ENCODE measurements around the gene GALNS. TPM values are rescaled to one million over a fixed set of nuclear protein-coding genes. Genes with fewer than 3 reads are reported as not detected.
"Not testable (repeated sequence)": the region's sequence is repeated elsewhere in the genome, so short reads cannot be mapped to it uniquely, and the experiment has no call there.

Gene GALNS
- total RNA-seq, 1 donor from 2014 or later, result 26.1 TPM

- Mint-ChIP-seq H3K27me3 (ENCODE audit: low read depth) (no peaks in the 10 kb centered on the region), H3K27ac (no peak overlapping the region), H3K36me3 (ENCODE audit: low read depth) (no peaks in the 10 kb centered on the region), H3K4me1 (ENCODE audit: low read depth) (no peaks in the 10 kb centered on the region), H3K4me3 (ENCODE audit: low read depth) (no peak overlapping the region), H3K9me3 (no peaks in the 10 kb centered on the region)
- intact Hi-C loops (cut with micrococcal nuclease), result no loop called here
- DNase-seq (ENCODE audit: low spot score), result no peak
Measured at GRCh38 chr16:88896238-88897070, 39.7 kb upstream of the GALNS start.

- Mint-ChIP-seq H3K27ac (no peak overlapping the region), H3K4me1 (ENCODE audit: low read depth) (no peaks in the 10 kb centered on the region)
- intact Hi-C loops (cut with micrococcal nuclease), result no loop called here
Measured at GRCh38 chr16:88895335-88895734, 38.6 kb upstream of the GALNS start.

GRCh38 chr16:88894681-88895300 is 38.0 kb upstream of the GALNS start:
- no peak overlapping the region for H3K27ac Mint-ChIP-seq
- H3K27me3 Mint-ChIP-seq (ENCODE audit: low read depth), result no peaks in the 10 kb centered on the region
- no peaks in the 10 kb centered on the region for H3K4me1 Mint-ChIP-seq (ENCODE audit: low read depth)
- DNase-seq (ENCODE audit: low spot score), result no peak
- H3K9me3 Mint-ChIP-seq, result no peaks in the 10 kb centered on the region
- intact Hi-C loops (cut with micrococcal nuclease), result no loop called here
- no peaks in the 10 kb centered on the region for H3K36me3 Mint-ChIP-seq (ENCODE audit: low read depth)
- H3K4me3 Mint-ChIP-seq (ENCODE audit: low read depth), result no peak overlapping the region

More at GRCh38 chr16:88895335-88895734, 38.6 kb upstream of the GALNS start:
- Mint-ChIP-seq H3K36me3 (ENCODE audit: low read depth) (no peaks in the 10 kb centered on the region), H3K9me3 (no peaks in the 10 kb centered on the region), H3K27me3 (ENCODE audit: low read depth) (no peaks in the 10 kb centered on the region), H3K4me3 (ENCODE audit: low read depth) (no peak overlapping the region)
- DNase-seq (ENCODE audit: low spot score), result no peak

- H3K27me3 Mint-ChIP-seq (ENCODE audit: low read depth); H3K36me3 Mint-ChIP-seq (ENCODE audit: low read depth); DNase-seq (ENCODE audit: low spot score); H3K9me3 Mint-ChIP-seq; H3K4me1 Mint-ChIP-seq (ENCODE audit: low read depth); intact Hi-C loops (cut with micrococcal nuclease); H3K4me3 Mint-ChIP-seq (ENCODE audit: low read depth); H3K27ac Mint-ChIP-seq: not testable (repeated sequence)
Measured at GRCh38 chr16:88894266-88894665, 37.5 kb upstream of the GALNS start.

- Mint-ChIP-seq H3K27ac (no peak overlapping the region), H3K9me3 (no peaks in the 10 kb centered on the region), H3K36me3 (ENCODE audit: low read depth) (no peaks in the 10 kb centered on the region), H3K27me3 (ENCODE audit: low read depth) (no peaks in the 10 kb centered on the region), H3K4me1 (ENCODE audit: low read depth) (no peaks in the 10 kb centered on the region), H3K4me3 (ENCODE audit: low read depth) (no peak overlapping the region)
- intact Hi-C loops (cut with micrococcal nuclease), result no loop called here
- DNase-seq (ENCODE audit: low spot score), result no peak
Measured at GRCh38 chr16:88893127-88893968, 36.6 kb upstream of the GALNS start.

GRCh38 chr16:88892065-88892464 is 35.3 kb upstream of the GALNS start:
- no peaks in the 10 kb centered on the region for H3K27me3 Mint-ChIP-seq (ENCODE audit: low read depth)
- no peaks in the 10 kb centered on the region for H3K9me3 Mint-ChIP-seq
- H3K27ac Mint-ChIP-seq, result no peak overlapping the region
- no peak overlapping the region for H3K4me3 Mint-ChIP-seq (ENCODE audit: low read depth)
- H3K36me3 Mint-ChIP-seq (ENCODE audit: low read depth), result no peaks in the 10 kb centered on the region
- intact Hi-C loops (cut with micrococcal nuclease), result no loop called here
- no peaks in the 10 kb centered on the region for H3K4me1 Mint-ChIP-seq (ENCODE audit: low read depth)
- no peak for DNase-seq (ENCODE audit: low spot score)

GRCh38 chr16:88891083-88891482 is 34.3 kb upstream of the GALNS start:
- no peak overlapping the region for H3K4me3 Mint-ChIP-seq (ENCODE audit: low read depth)
- intact Hi-C loops (cut with micrococcal nuclease), result no loop called here
- no peaks in the 10 kb centered on the region for H3K27me3 Mint-ChIP-seq (ENCODE audit: low read depth)
- H3K4me1 Mint-ChIP-seq (ENCODE audit: low read depth), result no peaks in the 10 kb centered on the region
- H3K27ac Mint-ChIP-seq, result no peak overlapping the region
- no peaks in the 10 kb centered on the region for H3K9me3 Mint-ChIP-seq
- DNase-seq (ENCODE audit: low spot score), result no peak
- no peaks in the 10 kb centered on the region for H3K36me3 Mint-ChIP-seq (ENCODE audit: low read depth)

- H3K4me1 Mint-ChIP-seq (ENCODE audit: low read depth); H3K4me3 Mint-ChIP-seq (ENCODE audit: low read depth); H3K36me3 Mint-ChIP-seq (ENCODE audit: low read depth); H3K9me3 Mint-ChIP-seq; DNase-seq (ENCODE audit: low spot score); H3K27me3 Mint-ChIP-seq (ENCODE audit: low read depth); intact Hi-C loops (cut with micrococcal nuclease); H3K27ac Mint-ChIP-seq: not testable (repeated sequence)
Measured at GRCh38 chr16:88889702-88890352, 33.1 kb upstream of the GALNS start.

GRCh38 chr16:88888461-88889387 is 32.0 kb upstream of the GALNS start:
- Mint-ChIP-seq H3K4me3 (ENCODE audit: low read depth) (no peak overlapping the region), H3K9me3 (no peaks in the 10 kb centered on the region), H3K27ac (no peak overlapping the region), H3K4me1 (ENCODE audit: low read depth) (no peaks in the 10 kb centered on the region), H3K27me3 (ENCODE audit: low read depth) (no peaks in the 10 kb centered on the region), H3K36me3 (ENCODE audit: low read depth) (no peaks in the 10 kb centered on the region)
- intact Hi-C loops (cut with micrococcal nuclease), result no loop called here
- no peak for DNase-seq (ENCODE audit: low spot score)

GRCh38 chr16:88888057-88888456 is 31.3 kb upstream of the GALNS start:
- Mint-ChIP-seq H3K27me3 (ENCODE audit: low read depth) (no peaks in the 10 kb centered on the region), H3K4me3 (ENCODE audit: low read depth) (no peak overlapping the region), H3K27ac (no peak overlapping the region), H3K36me3 (ENCODE audit: low read depth) (no peaks in the 10 kb centered on the region), H3K4me1 (ENCODE audit: low read depth) (no peaks in the 10 kb centered on the region), H3K9me3 (no peaks in the 10 kb centered on the region)
- no peak for DNase-seq (ENCODE audit: low spot score)
- intact Hi-C loops (cut with micrococcal nuclease), result no loop called here

GRCh38 chr16:88886845-88887521 is 30.2 kb upstream of the GALNS start:
- H3K36me3 Mint-ChIP-seq (ENCODE audit: low read depth), result no peaks in the 10 kb centered on the region

More at GRCh38 chr16:88886845-88887521, 30.2 kb upstream of the GALNS start:
- H3K27ac Mint-ChIP-seq, result no peak overlapping the region
- peaks cover 6% of the 10 kb centered on the region for H3K4me1 Mint-ChIP-seq (ENCODE audit: low read depth)
- intact Hi-C loops (cut with micrococcal nuclease), result no loop called here
- no peak for DNase-seq (ENCODE audit: low spot score)
- no peaks in the 10 kb centered on the region for H3K9me3 Mint-ChIP-seq
- H3K4me3 Mint-ChIP-seq (ENCODE audit: low read depth), result no peak overlapping the region
- no peaks in the 10 kb centered on the region for H3K27me3 Mint-ChIP-seq (ENCODE audit: low read depth)
